HG02642 (cell line): Measurements from ENCODE around the gene BTBD16.

Experiments used
- ATAC-seq: cut with Tn5 transposase; IDR thresholded peaks from one replicate; pipeline ENCODE4 v1.9.1; 2021; ENCODE audit warnings: mild to moderate bottlenecking; ENCODE audit not compliant: unreplicated experiment, poor library complexity

BTBD16 gene

DNA sequence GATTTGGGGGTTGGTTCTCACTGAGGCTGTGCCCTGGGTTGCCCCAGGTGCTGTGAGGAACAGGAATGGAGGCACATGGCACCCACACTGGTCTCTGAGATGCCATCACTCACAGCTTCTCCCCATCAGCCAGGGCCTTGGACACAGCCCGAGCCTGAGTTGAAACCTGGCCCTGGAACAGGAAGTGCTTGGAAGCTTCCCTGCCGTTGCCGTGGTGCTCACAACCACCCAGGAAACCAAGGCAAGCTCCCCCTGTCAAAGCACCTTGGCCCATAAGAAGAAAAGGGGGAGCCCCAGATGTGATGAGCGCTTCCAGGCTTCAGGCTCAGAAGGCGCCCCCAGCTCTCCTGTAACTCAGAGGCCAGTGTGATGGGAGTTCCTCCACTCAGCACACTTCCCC is at the start of gene BTBD16:
BTBD16 (plus strand) TSS at position 221 of the 400 bp plus-strand sequence. CDS start 3,786 bp downstream, outside the sequence.
- no peak for ATAC-seq

DNA sequence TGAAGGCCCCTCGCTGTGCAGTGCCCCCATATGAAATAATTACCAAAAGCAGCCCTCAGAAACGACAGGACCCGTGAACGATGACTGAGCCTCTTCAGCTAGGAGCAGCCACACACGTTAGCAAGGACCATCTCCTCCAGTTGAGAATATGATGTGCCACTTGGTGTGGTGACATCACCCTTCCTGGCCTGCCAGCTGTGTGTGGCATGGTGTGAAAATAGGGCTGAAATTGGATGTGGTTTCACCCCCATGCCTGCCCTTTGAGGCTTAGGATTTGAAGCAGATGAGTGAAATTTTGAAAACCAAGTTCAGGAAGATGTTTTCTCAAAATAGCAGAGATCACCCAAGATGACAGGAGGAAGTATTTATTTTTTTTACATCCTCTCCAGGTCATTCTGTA is 49.1 kb upstream of the BTBD16 start:
- no peak for ATAC-seq

DNA sequence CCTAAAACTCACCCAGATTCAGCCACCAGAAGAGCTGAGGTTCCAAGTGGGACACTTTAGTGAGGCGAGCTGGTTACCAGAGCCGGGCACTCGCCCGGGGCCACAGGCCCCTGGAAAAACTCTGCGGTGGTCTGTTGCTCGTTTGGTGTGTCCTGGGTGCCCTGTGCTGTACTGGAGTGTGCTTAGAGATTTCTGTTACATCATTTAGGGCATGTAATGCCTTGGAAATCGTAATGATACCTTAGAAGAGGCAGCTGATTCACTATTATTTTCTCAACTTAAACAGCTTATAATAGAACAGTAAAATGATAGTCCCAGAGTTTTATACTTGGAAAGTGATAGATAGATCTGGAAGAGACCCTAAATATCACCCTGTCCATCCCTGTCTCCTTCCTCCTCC is 48.5 kb upstream of the BTBD16 start:
- ATAC-seq: no peak

DNA sequence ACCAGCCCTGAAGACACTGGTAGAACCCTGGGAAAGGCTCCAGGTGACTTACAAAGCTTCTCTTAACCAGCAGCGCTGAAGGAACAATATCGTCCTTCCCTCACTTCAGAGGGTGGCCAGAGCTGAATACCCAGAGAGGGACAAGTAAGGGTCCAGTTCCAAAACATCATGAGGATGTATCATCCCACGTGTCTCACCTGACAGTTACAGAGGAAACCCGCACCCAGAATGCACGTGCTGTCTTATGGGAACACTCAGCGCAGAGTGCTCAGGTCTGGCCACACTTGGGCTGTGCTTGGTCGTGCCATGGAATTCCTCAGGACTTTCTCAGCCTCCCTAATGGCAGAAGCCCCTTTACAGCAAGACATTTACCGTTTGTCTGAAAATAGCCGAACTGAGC is 46.9 kb upstream of the BTBD16 start:
- ATAC-seq: no peak

DNA sequence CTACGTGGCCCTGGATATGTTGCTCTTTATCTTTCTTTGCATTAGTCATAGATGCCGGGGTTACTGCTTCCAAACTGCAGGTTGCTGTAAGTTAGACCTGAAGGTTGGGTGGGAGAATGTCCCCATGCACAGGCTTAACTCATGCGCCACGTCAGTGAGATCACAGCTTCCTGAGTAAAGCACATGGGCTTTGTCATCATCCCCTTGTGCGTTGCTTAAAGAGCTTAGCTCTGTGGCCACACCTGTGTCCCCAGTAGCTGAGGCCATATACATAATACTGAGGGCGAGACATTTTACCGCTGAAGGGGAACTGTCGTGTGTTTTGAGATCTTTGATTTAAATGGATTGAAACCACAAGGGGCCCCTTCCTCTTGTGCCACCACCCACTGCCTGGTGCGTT is 45.8 kb upstream of the BTBD16 start:
- no peak for ATAC-seq

DNA sequence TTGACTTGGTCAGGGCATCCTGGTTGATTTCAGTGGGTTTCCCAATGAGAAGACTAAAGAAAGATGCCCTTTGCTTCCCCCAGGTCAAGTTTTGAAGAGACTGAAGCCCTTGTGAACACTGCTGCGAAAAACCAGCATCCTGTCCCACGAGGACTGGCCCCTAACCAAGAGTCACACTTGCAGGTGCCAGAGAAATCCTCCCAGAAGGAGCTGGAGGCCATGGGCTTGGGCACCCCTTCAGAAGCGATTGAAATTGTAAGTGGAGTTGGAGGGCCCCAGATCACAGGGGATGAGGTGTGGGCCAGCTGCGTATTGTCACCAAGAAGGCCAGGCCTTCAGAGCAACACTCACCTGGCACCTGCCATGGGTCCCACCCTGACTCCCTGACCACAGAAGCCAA is 43.3 kb upstream of the BTBD16 start:
- no peak for ATAC-seq

DNA sequence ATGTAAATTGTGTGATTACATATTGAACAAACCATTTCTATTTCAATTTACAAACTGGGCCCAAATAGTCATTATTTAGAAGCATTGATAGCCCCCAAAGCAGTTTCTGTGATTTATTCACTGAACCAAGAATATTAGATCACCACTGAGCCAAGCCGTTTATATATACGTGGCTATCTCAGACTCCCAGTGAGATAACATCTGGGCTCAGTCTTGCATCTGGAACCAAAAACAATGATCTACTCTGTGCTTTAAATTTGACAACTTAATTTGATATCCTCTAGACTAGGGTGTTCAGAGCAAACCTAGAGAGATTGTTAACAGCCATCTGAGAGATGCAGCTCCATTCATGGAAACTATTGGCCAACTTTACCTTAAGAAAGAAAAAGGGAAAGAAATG is 41.4 kb upstream of the BTBD16 start:
- ATAC-seq: no peak

DNA sequence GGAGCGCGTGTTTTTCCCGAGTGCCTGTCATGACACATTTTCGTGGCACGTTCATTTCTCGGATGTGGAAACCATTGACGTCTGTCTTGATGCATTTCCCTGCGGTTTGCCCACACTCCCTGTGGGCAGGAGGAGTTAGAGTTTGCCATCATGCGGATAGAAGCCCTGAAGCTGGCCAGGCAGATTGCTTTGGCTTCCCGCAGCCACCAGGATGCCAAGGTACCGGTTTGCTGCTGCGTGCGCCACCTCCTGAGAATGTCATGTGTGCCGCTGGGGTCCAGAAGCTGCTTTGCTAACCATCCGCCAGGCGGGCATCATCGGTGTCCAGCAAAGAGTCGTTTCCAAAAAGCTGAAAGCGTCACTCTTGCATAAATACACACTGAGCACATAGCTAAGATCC is 40.9 kb upstream of the BTBD16 start:
- no peak for ATAC-seq

DNA sequence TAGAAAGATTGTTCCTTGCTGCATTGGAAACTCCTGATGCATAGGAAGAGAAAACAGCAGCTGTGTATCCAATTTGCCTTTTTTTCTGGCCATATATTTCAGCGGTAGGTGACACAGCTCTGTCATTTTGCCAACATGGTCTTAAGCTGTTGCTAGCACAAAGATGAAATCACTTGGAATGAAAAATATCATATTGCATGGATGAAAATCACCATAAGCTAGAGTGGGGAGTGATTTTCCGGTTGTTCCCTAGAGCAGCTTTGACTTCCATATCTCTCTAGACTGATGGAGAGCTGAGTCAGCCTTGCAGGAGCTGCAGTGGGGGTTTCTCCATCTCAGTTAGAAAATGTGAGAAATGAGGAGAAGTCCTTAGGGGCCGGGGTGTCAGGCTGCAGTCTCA is 38.3 kb upstream of the BTBD16 start:
- no peak for ATAC-seq

DNA sequence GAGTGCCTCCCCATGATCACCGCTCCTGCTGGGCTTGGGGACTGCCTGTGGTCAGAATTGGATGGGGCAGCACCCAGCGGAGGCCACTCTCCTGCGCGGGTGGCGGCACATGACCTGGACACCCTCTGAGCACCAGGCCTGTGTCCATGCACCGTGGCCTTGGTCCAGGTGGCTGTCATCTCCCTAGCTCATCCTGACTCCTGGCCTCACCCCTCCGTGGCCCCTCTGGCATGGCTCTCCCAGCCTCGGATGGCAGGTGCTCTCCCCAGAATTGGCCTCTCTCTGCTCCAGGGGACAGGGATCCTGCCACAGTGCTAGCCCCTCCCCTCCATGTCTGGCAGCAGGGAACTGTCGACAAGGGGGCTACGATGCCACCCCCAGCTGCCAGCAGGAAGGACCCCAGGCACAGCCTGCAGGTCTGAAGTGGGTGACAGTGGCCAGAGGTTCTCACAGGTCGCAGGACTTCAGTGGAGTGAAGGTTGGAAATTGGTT is 37.2 kb upstream of the BTBD16 start:
- ATAC-seq: no peak

DNA sequence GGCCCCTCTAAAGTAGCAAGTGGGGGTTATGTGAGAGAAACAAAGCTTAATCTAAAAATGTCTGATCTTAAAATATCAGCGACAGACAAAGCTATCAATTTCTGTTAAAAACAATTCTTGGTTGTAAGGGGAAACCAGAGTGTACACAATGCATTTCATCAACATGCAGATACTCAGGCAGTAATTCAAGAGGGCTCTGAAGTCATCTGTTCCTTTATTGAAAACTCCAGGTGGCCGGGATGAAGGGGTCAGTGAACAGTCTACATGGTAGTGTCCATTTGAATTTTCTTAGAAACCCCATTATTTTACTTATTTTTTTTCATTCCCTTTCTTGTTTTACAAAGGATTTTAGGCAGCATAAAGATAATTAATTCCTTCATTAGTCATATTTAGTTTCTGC is 36.7 kb upstream of the BTBD16 start:
- ATAC-seq: no peak

DNA sequence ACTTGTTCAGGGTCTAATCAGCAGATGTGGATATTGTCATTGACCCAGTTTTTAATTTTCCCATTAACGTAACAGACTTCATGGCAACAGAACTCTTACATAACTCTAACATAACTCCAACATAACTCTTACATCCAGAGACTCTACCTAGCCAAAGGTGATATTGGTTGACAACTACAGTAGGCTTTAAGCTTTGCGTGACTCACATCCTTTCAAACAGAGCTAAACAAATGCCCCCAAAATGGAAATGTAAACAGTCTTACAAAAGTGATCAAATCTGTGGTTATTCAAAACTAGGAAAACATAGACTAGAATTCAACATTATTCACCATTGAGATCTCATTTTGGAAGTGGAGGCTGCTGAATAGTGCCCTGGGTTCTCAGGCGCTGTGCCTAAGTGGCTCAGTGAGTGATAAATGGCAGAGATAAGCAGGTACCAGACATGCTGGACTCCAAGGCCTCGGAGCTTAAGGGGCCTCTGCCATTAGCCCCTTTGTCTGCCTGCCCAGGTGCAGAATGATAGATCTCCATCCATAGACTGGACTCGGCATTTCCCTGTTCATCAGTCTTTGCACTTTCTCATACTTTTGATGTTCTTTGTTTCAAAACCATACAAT is 34.3 kb upstream of the BTBD16 start:
- ATAC-seq: no peak

DNA sequence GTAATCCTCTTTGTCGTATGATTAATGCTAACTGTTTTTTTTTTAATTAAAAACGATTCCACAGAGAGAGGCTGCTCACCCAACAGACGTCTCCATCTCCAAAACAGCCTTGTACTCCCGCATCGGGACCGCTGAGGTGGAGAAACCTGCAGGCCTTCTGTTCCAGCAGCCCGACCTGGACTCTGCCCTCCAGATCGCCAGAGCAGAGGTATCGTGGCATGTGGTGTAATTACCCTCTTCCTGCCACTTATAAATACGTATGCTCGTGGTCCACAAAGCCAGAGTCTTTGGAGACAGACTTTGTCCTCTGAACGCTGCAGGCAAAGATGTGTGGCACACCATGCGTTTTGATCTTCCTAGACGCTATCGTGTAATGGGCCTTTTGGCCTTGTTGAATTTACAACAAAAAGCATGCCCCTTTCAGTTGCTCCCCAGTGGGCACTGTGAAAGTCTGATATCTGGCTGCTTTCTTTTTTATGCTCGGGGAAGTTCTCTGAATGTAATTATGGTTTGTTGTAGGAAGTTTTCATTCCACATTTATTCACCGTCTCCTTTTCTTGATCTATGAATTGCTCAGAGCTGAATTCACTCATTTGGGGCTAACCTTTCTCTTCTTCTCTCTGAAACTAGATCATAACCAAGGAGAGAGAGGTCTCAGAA is 33.6 kb upstream of the BTBD16 start:
- no peak for ATAC-seq

DNA sequence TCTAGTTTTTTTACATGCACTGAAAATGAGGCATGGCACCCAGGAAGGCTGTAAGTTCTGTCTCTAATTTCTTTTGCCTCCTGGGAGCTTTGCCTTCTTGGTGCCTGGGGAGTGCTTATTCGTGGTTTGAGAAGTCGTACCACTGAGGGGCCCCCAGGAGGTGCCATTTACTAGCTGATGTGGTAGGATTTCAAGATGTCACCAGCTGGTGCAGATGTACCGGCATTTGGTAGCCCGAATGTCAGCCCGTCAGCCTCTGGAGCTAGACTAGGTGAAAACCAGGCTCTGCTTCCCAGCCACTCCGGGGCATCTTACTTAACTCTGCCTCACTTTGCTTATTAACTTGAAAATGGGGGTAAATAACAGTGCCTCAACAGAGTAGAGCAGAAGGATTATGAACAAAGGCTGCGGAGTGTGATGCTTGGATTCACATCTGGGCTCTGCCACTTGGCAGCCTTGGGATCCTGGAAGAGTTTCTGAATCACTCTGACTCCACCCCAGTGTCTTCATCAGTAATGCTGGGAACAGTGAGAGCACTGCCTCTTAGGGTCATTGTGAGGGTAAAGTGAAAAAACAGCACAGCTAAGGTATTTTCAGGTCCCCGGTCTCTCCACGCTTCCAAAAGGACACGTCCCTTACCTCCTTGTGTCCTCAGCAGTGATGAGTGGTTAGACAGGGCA is 31.4 kb upstream of the BTBD16 start:
- ATAC-seq: no peak

DNA sequence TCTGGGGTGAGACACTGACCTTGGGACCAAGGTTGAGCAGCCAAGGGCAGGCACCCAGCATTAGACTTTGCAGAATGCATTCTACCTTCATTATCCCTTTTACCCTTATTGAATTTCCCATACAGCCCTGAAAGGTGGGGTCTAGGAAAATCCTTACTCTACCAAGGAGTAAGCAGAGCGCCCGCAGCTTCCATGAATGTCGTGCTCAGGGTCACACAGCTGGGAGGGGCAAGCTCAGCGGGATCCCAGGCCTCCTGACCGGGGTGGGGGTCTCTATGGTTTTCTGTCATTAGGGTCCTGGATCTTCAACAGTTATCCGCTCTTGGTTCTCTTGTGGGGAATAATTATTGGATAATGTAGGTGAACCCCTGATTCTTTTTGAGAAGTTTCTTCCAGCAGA is 30.7 kb upstream of the BTBD16 start:
- ATAC-seq: no peak

DNA sequence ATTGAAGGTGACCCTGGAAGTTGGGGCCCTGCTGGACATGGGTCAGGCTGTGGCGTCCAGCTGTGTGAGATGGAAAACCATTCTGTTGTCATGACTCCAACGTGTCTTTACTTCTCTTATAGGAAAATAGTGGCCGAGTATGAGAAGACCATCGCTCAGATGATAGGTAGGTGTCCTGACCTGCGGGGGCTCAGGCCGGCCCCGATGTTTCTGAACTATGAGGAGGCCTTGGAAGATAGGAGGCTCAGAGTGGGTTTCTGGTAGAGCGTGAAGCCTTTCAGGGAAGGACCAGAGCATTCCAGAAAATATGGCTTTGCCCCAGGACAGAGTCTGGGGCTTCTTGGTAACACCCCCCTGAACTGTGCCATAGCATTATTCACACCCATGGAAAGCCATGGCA is 29.3 kb upstream of the BTBD16 start:
- ATAC-seq: no peak

DNA sequence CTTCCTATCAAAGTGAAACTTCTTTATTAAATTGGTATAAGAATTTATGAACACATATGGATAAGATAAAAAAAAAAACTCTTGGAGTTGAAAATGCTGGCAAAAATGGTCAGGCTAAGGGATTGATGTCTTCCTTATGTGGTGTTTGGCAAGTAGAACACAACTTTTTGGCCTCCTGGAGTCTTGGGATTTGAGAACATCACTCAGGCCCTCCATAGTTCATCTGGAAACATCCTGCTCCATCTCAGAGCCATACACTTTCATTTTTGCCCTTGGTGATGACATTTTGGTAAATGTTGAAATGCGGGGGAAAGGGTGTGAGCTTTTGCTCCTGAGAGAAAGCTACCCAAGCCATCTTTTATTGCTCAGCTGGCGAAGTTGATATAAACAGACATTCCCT is 27.5 kb upstream of the BTBD16 start:
- ATAC-seq: no peak

DNA sequence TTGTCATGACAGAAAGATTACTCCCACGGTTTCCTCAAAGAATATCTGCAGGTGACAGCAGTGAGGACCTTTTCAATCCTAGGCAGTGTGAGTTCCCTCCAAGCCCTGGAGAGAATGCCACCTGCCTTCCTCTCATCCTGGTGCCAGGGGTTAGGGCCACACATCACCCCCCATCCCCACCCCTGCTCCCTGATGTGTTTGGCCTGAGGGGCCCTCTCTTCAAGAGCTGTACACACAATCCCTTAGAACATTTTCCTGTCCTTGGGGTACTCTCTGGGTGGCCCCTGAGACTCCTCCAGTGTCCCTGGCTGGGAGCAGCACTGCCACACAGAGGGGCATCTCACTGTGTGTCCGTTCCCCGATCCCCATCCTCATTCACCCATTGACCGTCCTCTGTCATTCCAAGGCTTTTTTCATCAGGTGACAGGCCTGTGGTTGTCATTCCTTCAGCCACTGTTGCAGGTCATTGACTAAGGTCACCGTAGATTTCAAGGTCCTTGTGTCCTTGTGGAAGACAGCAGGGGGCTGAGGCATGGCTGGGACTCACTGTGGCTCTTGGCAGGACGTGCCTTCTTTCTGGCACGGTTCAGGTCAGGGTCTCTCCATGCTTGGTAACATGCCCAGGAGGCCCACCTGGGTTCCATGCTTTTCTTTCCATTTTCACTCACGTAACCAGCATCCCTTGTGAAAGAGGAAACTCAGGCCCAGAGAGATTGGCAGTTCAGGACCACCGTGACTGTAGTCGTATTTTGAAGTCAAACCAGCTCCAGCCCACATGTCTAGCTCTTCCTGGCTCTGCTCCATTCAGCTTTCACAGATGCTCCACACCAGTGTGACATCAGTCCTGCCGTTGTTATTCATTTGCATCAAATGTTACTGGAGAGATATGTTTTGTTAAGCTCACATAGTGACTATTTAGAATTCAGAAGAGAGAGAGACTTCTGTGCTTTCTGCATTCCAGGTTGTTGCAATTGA is 26.8 kb upstream of the BTBD16 start:
- ATAC-seq: no peak

DNA sequence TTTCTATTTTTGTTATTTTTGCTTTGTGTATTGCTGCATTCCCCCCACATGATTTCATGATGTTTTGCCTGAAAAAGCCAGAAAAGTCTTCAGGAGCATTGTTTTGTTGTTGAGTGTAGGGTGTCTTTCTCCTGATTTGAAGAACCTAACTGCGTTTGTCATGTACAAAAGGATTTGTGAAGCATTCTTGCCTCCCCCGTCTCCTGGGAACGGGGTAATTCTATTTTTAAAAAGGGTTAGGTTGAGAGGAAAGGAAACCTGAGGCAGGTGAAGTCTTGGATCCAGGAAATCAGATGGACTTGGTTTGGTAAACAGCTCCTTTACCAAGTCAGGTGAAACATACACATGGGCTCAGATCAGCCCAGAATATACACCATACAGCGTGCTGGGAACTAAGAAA is 26.0 kb upstream of the BTBD16 start:
- ATAC-seq: no peak

DNA sequence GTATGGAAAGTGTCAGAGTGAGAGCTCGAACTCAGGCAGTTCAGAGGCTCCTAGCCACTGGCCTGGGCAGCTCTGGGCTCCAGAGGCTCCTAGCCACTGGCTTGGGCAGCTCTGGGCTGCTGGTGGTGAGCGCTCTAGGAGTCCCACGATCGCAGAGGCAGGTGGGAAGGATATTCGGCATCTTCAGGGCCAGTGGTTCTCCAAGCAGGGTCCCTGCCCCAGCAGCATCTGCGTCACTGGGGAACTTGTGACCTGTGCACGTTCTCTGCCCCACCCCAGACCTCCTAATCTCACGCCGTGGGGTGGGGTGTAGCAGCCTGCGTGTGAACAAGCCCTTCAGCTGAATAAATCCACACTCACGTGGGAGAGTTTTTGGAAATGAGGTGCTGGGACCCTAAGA is 25.2 kb upstream of the BTBD16 start:
- no peak for ATAC-seq
